Kidney glomerular epithelial cell (primary cell): ENCODE results near the gene KLHDC10.
"Not testable (repeated sequence)": the region's sequence is repeated elsewhere in the genome, so short reads cannot be mapped to it uniquely, and the experiment has no call there.

Experiments used
- DNase-seq: peaks from one replicate; lab custom pipeline; 2025; lab: John Stamatoyannopoulos, UW

Gene KLHDC10

DNA sequence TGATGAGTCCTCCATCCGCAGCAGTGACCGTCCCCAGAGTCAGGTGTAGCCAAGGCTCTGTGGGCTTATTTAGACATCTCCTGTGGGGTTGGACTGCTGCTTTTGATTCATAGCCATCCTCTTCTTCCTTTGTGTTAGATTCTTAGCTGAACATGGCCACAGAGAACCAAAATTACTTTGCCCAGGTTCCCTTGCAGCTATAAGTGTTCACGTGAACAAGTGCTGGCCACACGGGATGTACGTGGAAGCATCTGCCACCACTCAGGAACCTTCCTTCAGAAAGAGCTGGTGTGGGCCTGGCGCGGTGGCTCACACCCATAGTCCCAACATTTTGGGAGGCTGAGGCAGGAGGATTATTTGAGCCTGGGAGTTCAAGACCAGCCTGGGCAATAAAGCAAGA, 85.8 kb downstream of the KLHDC10 start:
- no peak for DNase-seq

DNA sequence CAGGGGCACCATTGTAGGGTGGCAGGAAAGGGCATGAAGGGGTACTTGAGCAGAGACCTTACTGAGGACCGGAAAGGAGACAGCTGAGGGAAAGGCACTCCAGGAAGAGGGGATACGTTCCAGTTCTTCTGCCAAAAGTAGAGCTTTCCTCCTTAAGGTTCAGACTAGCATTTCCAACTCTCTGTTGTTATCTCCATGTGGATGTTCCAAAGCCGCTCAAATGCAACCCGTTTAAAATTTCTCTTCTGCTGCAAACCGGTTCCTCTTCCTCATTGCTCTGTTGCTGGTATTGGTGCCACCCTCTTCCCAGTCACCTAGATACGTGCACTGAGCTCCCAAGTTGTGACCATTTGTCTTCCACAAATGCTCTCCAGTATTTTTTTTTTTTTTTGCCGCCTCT, 87.4 kb downstream of the KLHDC10 start:
- DNase-seq = no peak

DNA sequence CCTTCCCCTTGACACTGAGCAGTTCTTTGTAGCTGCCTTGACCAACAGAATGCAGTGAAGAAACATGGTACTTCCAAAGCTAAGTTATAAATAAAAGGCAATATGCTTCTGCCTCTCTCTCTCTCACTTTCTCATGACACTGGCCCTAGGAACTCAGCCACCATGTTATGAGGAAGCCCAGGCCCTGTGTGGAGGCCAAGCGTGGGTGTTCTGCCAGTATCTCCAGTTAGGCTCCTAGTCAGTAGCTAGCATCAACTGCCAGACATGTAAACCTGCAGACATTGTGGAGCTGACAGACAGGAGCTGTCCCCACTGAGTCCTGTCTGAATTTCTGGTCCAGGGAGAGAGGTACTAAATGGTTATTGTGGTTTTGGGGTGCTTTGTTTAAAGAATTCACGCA, 89.7 kb downstream of the KLHDC10 start:
- DNase-seq = no peak

DNA sequence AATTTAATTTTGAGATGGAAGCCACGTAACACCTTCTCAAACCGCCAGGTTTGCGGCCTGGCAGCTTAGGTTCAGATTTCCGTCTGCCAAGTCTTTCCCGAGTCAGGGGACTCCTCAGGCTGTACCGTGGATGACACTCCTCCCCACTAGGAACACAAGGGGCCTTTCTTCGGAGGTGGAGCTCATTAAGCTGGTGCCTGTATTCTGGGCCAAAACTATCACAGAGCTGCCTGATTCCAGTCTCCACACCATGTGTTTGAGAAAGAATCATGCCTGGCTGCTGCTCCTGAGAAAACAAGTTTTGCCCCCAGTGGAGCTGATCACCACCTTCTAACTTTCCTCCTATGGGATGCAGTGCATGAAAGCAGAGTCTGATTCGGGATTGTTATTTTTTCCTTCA, 90.1 kb downstream of the KLHDC10 start:
- DNase-seq = no peak

DNA sequence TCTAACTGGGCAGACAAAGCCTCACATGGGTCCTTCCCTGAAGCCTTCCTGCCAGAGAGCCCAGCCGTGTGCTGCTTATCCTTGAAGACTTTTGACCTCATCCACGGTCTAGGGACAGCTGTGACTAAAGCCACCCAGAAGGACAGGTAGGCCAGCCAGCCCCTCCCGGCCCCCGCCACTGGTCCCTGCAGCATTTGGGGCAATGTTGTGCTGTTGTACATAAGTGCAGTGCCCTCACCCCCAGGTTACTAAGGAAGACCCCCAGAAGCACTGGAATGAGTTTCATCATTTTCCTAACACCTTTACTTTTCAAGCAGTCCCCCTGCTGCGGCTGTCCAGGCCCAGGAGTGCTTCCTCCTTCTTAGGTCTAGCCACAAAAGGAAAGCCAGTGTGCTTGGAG, 91.9 kb downstream of the KLHDC10 start:
- no peak for DNase-seq

DNA sequence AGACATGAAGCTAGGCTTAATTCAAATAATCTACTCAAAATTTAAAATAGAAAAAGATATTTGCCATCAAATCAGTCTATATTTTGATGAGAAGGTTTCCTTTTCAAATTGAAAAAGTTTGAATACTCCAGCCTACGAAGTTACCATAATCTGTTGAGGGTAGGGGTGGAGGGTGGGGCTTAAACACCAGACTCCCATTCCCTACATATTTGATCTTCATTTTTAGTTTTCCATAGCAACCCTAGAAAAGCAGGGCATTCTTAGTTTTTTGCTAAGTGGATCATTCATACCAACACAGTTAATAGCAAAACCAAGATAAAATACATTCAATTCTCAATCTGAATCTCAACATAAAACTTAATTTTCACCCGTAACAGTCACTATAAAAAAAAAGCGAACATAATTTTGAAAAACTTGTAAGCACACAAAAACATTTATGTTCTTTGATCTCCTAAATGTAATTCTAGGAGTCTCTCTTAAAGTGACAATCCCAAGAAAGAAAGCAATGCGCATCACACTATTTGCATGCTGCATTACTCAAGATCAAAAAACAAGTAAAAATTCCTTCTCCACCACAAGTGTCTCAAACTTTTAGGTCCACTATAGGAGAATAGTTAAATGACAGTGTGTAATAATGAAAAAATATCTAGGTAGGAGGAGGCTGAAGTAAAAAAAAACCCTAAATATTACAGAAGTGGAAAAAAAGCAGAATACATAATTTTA, 104.1 kb downstream of the KLHDC10 start:
- no peak for DNase-seq

DNA sequence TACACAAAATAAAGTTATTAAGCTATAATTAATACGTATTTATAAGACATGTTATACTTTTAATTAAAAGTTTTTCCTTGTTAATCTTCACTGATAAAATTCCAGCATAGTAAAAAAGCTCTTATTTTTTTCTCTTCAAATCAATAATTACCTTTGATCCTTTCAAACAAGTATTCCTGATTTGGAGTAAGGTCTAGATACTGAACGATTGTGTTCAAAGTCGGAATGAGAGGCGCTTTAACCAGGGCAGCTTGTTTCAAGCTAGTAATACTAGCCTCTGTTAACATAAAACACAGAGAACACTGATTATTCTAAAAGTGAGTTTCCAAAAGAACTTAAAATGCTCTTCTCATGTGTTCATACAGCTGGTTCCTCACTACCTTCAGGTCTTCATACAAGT, 107.9 kb downstream of the KLHDC10 start:
- DNase-seq = no peak

DNA sequence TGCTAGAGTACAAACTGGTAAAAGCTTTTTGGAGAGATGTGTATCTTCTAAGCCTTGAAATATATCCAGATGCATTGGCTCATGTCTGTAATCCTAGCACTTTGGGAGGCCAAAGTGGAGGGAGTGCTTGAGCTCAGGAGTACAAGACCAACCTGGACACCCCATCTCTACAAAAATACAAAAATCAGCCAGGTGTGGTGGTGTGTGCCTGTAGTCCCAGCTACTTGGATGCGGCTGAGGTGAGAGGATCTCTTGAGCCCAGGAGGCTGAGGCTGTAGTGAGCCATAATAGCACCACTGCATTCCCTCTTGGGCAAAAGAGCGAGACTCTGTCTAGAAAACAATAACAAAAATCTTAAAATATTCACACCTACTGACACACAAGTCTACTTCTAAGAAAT, 109.3 kb downstream of the KLHDC10 start:
- no peak for DNase-seq

DNA sequence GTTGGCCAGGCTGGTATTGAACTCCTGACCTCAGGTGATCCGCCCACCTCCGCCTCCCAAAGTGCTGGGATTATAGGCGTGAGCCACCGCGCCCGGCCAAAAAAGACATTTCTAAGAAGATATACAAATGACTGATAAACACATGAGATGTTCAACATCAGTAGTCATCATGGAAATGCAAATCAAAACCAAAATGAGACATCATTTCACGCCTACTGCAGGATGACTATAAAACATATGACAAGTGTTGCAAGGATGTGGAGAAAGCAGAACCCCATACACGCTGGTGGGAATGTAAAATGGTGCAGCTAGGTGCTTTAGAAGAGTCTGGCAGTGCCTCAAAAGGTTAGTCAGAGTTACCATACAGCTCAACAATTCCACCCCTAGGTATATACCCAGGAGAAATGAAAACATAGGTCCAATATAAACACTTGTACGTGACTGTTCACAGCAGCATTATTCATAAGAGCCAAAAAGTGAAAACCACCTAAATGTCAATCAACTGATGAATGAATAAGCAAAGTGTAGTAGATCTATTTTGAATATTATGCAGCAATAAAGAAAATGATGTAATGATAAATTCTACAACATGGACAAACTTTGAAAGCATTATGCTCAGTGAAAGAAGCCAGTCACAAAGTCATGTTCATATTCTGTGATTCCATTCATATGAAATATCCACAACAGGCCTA, 110.4 kb downstream of the KLHDC10 start:
- DNase-seq = no peak

DNA sequence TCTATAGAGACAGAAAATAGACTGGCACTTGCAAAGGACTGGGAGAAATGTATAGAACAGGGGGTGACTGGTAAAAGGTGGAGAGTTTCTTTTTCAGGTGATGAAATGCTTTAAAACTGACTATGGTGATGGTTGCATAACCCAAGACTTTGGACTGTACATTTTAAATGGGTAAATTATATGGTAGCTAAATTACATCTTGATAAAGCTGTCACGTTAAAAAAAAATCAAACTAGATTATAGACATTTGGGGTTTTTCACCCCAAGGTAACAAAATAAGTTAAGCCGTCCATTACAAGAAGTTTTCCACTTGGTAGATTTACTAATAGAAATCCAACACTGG, 110.9 kb downstream of the KLHDC10 start:
- no peak for DNase-seq

DNA sequence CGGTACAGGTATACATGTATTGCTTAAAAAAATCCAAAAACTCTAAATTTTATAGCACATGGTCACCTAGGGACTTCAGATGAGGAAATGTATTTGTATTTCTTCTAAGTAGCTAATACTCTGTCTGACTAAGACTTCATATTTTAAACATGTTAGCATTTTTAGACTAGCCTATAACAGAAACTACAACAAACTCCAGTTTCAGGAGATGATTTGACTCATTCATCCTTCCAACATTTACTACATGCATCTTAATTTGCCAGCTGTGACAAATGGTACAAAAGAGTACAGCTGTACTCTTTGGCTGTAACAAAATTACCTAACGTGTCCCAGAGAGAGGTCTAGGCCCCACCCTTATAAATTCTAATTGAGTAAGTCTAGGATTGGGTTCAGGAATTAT, 112.7 kb downstream of the KLHDC10 start:
- no peak for DNase-seq

DNA sequence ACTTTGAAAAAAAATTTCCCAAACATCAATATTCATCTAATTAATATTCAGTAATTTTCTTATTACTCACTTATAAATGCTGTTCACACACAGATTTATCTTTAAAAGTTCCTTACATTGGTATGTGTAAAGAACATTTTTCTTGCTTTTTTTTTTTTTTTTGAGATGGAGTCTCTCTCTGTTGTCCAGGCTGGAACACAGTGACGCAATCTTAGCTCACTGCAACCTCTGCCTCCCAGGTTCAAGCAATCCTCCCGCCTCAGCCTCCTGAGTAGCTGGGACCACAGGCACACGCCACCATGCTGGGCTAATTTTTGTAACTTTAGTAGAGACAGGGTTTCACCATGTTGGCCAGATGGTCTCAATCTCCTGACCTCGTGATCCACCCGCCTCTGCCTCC, 114.0 kb downstream of the KLHDC10 start:
- DNase-seq = not testable (repeated sequence)
